GM19035 (cell line): Measurements from ENCODE around the gene GPR78.

ENCODE experiments used
- ATAC-seq: cut with Tn5 transposase; IDR thresholded peaks from one replicate; pipeline ENCODE4 v1.9.1; 2021; ENCODE audit not compliant: unreplicated experiment

GPR78 gene

DNA sequence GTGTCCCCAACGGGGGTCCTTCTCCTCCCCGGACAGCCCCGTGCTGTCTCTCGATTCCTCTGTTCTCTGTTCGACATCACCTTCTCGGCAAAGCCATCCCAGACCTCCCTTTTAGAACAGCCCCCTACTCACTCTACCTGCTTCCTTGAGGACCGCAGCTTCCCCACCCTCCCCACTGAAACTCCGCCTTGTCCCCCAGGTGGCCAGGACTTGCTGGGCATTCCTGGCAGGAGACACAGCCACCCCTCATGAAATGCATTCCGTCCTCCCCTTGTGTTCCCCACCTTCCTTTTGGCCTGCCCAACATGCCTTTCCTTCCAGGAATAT lies 34.8 kb upstream of the GPR78 start:
- no peak for ATAC-seq

DNA sequence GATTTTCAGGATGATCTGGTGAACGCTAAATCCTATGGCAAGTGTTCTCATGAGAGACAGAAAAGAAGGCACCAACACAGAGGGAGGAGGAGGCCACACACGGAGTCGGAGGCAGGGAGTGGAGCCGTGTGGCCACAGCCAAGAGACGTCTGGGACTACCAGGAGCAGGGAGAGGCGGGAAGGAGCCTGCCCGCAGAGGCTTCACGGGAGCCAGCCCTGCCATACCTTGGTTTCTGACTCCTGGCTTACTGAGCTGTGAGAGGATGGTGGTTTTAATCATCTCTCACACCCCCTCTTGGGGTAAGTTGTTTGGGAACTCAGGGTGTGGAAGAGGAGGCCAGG lies 33.5 kb upstream of the GPR78 start:
- ATAC-seq: no peak

DNA sequence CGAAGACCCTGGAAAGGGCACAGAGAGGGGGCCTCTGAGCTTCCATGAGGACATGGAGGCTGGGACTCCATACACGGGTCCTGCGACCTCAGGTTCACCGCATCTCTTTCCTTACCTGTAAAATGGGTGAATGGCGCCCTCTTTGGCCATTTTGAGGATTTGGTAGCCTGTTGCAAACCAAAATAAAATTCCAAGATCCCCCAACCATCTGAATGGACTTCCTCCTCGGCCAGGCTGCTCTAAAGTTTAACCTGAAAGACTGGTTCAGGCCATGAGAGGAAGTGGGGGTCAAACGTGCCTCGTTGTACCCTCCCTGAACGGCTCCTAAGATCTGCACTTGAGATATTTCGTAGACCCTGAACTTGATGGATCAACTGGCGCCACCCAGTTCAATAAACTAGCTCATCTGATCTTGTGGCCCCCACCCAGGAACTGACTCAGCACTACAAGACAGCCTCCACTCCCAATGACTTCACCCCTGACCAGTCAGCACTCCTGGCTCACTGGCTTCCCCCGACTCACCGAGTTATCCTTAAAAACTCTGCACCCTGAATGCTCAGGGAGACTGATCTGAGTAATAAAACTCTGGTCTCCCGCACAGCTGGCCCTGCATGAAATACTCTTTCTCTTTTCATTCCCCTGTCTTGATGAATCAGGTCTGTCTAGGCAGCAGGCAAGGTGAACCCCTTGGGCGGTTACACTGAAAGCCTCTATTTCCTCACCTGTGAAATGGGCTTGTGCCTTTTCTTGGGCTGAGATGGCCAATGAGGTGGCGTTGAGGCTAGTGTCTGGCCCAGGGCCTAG lies 32.9 kb upstream of the GPR78 start:
- ATAC-seq: no peak

DNA sequence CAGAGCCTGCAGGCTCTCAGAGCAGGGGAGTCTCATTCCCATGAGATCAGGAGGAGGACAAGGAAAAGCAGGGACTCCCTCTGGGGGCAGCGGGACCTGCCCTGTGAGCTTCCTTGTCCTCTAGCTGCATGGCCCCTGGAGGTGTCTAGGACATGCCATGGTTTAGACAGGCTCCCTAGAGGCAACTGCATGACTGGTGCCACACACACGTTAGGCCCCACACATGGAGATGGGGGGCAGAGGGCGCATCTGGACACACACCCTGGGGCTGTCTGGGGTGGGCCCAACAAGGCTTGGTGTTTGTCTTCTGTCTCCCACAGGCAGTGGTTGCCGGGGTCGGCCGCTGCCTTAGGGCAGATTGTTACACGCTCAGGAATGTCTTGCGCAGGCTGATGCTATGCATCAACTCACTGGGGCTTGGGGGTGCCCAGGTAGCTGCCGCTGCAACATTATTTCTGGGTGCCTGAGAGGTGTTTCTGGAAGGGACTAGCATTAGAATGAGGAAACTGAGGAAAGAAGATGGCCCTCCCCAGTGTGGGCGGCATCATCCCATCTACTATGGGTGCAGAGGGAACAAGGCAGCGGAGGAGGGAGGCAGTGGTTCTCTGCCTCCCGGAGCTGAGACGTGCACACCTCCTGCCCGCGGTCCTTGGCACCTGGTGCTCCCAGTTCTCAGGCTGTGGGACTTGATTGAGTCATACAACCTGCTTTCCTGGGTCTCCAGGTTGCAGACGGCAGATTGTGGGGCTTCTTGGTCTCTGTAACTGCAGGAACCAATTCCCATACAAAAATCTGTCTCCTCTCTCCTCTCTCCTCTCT lies 32.1 kb upstream of the GPR78 start:
- no peak for ATAC-seq

DNA sequence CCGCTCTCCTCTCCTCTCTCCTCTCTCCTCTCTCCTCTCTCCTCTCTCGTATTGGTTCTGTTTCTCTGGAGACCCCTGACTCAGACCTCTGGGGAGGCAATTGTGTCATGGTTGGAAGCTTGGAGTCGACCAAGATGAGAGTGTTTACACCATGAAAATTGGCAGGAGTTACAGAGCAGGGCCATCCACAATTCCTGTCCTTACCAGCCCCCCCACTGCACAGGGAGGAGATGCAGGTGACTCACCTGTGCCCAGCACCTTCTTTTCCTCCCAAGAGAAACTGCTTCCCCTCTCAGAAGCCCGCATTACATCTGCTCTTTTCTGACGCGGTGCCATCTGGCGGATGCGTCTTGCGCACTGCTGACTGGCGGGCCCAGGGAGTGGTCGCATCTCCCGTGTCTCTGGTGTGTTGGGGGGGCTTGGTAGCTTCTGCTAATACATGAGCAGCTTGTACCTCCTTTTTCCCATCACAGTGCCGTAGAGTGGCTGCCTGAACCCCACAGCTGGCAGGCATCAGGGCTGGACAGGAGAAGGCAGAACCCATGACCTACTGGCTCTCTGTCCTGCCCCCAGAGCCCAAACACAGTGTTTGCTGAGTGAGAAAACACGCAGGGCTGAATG lies 31.4 kb upstream of the GPR78 start:
- ATAC-seq: no peak

DNA sequence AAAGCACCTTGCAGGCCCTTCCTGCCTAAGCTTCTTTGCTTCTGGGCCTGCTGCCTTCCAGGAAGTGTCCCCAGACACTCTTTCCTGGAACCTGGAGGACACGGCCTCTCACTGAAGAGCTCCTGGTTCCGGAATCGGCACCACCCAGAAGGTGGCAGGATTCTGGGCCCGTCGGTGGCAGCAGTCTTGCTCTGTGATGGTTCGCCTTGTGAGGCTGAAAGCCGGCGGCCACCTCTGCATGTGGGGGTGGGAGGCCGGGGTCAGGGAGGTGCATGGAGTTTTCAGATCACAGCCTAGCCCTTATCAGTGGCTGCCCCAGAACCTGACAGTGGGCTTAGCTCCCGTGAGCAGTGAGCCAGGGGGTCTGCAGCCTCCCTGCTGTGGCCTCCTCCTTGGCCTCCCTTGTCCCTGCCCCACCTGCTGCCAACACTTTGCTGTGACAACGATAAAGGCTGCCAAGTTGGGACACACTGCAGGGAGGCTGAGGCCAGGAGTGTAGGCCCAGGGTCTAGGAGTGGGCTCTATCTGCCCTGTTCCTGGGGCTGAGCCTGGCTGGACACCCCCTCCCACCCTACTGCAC lies 30.8 kb upstream of the GPR78 start:
- ATAC-seq: no peak

DNA sequence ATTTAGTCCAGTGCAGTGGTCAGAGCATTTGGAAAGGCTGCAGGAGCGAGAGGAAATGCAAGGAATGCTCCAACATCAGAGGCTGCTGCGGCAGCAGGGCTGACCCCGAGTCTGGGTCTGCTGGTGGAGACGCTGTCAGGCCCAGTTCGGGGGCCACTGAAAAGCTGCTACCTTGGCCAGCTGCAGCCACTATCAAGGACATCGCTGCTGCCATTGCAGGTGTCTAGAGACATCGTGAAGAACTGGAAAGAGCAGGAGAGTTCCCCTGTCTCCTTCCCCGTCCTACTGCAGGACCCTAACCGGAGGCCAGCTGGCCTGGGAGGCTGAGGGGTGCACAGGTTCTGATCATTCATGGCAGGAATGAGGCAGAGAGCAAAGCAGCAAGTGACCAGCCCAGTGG lies 29.5 kb upstream of the GPR78 start:
- no peak for ATAC-seq

DNA sequence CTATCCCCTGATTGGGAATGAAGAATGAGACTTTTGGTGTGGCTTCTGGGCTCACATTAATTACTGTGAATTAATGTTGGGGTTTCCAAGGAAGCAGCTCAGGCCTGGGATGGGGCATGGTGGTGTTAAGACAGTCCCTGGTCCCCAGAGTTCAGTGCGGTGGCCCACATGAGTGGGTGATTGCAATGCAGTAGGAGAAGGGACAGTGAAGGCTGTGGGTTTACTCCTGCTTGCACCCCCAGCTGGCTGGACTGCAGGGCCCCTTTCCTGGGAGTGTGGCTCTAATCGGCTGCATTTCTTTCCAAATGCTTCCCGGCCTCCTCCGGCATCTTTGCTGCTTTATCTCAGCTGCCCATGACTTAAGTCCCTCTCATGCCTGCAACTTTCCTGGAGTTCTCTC lies 28.2 kb upstream of the GPR78 start:
- ATAC-seq: no peak

DNA sequence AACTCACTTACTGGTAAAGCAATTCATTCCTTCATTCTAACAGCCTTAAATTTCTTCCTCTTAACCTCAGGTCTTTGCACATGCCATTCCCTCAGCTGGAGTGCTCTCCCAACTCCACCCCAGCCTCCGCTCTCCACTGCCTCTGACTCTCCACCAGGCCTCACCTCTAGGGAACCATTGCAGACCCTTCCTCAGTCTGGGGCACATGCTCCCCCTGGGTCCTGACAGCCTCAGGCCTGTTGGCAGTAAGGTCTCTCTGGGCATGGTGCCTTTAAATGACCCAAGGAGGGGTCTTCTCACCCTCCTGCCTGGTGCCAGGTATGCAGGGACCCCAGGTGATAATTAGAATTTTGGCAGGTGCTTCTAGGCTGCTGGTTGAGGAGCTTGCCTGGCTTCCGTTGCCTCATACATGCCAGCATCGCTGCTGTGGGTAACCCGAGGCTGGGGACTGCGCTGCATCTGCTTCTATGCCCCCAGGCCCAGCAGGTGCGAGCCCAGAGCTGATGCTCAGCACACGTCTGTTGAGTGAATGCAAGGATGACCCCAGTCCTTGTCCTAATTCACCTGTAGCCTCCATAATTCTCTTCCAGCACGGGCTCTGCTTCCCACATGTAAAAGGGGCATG lies 27.5 kb upstream of the GPR78 start:
- ATAC-seq: no peak

DNA sequence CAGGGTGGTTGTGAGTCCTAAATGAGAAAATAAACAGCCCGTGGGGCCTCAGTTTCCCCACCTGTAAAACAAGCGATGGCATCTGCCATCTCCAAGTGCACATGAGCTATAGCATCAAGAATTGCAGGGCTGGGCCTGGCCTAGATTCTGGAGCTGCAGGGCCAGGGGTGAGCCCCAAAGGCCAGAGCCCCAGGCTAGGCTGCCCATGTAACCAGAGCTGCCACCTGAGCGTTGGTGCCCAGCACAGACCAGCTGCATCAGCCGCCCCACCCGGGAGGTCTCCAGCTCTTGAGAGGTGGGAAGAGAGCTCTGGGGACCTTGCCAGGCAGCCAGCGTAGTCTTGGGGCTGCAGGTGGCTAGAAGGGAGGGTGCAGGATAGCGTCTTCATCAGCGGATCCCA lies 27.0 kb upstream of the GPR78 start:
- ATAC-seq: no peak

DNA sequence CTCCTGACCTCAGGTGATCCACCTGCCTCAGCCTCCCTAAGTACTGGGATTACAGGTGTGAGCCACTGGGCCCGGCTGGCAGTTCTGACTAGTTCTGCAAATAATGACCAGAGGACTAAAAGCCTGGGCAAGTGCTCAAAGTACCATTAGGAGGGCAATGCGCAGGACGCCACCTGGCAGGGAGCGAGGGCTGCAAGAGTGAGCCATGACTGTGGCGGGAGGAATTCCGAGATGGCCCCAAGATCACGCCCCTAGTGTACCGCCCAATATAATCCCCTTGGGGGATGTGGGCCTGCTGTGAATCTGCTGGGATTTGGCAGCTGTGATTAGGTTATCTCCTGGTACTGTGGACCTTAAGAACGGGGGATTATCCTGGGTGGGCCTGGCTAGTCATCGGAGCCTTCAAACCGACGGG lies 26.2 kb upstream of the GPR78 start:
- no peak for ATAC-seq

DNA sequence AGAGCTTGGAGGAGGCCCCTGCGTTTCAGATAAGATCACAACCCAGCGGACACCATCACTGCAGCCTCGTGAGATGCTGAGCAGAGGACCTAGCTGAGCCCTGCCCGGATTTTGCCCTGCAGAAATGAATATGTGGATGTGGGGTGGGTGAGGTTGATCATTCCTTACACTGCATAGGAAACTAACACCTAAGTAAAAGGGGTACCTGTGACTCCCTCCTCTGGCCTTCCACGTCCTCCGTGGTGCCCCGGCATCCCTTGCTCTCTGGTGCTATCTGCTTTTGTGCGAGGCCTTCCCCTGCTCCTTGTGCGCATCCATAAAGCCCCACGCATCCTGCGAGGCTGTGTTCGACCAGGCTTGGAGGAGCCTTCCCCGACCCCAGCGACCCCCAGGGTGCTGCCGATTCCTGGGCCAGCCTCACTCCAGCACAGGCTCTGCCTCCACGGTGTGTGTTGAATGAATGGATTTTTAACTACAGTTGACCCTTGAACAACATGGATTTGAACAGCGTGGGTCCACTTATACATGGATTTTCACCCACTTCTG lies 25.6 kb upstream of the GPR78 start:
- no peak for ATAC-seq

DNA sequence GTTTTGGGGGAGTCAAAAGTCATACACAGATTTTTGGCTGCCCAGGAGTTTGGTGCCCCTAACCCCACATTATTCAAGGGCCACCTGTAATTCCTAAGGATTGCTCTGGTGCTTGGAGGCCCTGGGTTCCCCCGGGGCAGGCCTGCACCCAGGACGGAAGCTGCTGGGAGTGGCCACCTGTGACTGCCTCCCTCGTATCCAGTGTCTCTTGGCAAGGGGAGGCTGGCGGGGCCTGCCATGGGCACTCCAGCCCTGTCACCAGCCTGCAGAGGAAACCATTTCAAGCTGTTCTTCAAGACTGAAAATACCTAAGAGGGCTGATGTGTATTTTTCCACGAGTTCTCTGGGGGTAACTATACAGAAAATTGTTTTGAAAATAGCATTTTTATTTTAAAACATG lies 24.5 kb upstream of the GPR78 start:
- ATAC-seq: no peak

DNA sequence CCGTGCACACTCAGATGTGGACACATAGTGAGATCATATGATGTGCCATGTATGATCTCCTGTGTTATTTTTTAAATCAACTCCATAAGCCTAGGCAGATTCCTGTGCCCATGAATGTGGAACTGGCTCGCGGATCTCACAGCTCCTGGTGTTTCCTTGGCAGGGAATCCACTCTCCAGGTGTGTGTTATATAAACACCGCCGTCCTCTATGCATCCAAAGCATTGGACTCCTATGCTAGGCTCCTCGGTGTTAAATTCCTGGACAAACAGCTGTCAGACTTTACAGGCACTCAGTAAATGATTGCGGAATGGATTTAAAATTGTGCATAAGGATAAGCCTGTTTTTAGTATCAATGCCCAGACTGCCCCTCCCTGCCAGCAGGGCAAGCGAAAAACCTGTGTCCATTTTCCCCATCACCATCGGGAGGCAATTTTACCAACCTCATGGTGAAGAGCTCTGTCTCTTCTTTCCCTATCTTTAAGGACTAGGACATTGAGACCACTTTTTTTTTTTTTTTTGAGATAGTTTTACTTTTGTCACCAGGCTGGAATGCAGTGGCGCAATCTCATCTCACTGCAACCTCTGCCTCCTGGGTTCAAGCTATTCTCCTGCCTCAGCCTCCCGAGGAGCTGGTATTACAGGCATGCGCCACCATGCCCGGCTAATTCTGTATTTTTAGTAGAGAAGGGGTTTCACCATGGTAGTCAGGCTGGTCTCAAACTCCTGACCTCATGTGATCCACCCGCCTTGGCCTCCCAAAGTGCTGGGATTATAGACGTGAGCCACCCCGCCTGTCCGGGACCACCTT lies 23.6 kb upstream of the GPR78 start:
- no peak for ATAC-seq

DNA sequence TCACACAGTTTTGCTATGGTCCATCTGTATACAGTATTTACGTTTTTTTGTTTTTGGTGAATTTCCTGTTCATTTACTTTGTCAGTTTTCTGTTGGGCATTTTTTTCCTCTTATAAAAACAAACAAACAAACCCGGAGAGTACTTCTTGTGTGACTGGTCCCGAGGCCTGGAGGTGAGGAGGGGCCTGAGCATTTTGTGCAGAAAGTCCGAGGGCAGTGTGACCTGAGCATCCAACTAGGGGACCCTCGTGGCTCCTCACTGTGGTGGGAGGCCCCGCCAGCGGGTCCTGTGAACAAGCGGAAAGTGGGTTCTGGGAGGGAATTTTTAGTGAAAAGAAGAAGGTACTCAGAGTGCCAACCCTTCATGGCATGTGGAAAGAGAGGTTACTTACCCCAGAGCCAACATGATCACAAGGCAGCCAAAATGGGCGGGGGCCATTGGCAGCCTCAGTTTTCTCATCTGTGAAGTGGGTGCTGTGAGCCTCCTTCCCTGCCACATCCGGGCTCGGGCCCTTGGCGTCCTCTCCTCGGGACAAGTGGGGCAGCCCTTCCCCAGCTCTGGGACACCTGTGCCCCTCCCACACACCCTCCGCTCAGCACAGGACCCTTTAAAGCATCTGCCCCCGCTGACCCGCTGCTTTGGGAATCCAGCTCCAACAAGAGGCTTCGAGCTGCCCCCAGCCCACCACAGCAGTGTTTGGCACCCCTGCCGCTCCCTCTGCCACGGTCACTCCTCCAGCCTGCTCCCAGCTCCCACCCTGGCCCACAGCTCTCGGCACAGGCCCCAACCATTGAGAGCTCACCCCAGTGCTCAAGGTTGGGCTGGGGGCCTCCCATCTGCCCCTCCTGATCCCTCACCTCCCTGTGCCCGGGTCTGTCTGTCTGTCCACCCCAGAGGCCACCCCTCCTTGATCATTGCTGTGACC lies 22.8 kb upstream of the GPR78 start:
- ATAC-seq: no peak

DNA sequence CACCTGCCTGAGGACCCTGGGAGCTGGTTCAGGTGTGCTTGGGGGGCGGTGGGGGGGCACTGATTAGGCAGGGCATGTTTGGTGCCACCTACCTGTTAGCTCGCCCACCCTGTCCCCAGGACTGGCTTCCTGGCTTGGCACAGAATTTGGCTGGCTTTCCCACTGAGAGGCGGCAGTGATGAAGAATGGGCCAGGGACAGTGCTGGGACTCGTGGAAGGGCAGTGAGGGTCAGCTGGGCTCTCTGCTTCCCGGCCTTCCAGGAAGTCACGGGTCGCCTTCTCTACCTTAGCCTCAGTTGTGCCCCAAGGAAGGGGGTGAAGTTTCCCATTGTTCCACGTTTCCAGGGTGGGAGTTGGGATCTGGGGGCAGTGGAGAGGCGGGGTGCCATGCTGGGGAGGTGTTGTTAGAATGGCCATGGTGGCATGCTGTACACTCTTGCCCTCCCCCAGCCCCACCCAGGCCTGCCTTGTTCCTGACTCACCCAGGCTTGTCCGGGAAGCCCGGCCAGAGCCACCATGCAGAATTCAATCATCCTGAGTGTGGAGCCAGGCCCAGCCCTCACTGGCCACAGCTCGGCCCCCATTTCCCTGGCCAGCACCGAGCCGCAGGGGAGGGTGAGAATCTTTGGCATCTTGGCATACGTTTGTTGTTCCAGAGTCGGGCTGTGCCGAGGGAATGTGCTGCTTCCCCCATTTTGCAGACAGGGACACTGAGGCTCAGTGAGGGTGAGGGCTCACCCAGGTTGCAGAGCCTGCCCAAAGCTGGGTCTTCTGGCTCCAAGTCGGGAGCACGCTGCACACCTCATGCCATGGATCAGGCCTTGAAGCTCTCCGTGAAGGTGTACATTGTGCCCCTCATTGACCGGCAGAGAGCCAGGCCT lies 21.9 kb upstream of the GPR78 start:
- no peak for ATAC-seq

DNA sequence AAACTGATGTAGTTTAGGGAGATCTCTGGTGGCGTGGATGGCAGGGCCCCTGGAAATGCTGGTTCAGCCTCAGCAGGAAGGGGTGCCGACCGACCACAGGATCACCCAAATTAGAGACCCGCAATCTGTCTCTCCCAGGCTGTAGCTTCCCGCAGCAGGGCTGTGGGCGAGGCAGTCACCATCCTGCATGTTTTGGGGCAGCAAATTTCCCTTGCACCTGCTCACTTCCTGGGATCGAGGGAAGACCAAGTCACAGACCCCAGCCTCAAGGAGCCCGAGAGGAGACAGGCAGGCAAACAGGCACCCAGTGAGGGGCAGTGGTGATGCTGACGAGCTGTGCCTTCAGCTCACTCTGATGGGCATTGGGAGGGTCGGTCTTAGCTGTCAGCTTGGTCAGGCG lies 21.2 kb upstream of the GPR78 start:
- no peak for ATAC-seq

DNA sequence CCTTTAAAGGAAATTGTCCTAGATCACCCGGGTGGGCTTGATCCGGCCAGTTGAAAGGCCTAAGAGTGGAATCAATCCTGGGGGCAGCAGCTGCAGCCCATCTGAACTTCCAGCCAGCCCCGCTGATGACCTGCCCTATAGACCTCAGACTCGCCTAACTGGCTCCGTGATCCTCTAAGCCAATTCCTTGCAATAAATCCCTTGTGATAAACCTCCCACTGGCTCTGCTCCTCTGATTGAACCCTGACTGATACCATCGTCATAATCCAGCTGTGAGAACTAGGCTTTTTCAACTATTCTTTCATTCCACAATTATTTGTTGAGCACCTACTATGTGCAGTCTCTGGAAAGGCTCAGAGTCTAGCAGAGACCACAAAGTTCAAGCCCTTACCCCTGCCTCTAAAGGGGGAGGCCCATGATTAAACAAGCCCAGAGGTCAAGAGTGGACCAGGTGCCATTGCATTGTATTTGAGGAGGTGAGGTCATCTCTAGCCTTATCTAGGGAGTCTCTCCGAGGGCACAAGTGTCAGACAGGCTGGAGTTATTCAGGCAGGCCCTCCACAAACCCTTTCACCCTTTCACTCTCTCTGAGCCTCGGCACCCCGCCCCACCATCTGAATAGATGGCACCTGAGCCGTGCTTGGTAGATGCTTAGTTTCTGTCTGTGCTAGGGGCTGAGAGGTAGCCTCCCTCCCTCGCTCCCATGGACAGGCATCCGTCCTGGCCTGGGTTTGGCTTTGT lies 20.5 kb upstream of the GPR78 start:
- ATAC-seq: no peak
